ENCODE results near the gene PPP1R26. TPM values are rescaled to one million over a fixed set of nuclear protein-coding genes. Genes with fewer than 3 reads are reported as not detected.
A peak's percentile ranks its signal among the peaks of the same experiment; 100 is the strongest.

Gene PPP1R26
- total and polyA plus RNA-seq, 9 of the 15 experiments (the other 6 are each of a cell fraction or from before 2014, with no cell fraction given), result 0.77 to 26.8 (median 9.3) TPM

- H3K9ac ChIP-seq (ENCODE audit: insufficient read depth in 1 of 2, low read depth in 2 of 2, low read length in 2 of 2), result peak overlapping the region; percentile 92 to 93
- ChIA-PET CTCF (ENCODE audit: low intra/inter-chr PET ratio) (no interaction called here), POLR2A (no interaction called here)
- H3K4me2 ChIP-seq (ENCODE audit: insufficient read depth, low read length), result peak overlapping the region; percentile 88
- peak; percentile 86 for ATAC-seq
- H3K27me3 ChIP-seq (ENCODE audit: control insufficient read depth in 2 of 2, insufficient read depth in 2 of 2, low read length in 2 of 2), result no peaks in the 10 kb centered on the region
- peaks cover 18 to 78% of the 10 kb centered on the region in 2 experiments for H3K4me1 ChIP-seq (replicated peaks in 1 of 2; ENCODE audit: control insufficient read depth in 2 of 2, insufficient read depth in 2 of 2, low read length in 2 of 2)
- intact Hi-C loops (cut with micrococcal nuclease), result loop anchor here (2.0 kb wide), 1 partner anchor 61 kb away; no protein-coding TSS in a partner anchor
- FAIRE-seq, result peak; percentile 37
- H3K9me3 ChIP-seq (replicated peaks; ENCODE audit: control insufficient read depth, insufficient read depth, low read depth, low read length), result no peaks in the 10 kb centered on the region
- peak; percentile 42 to 82 (median 80) for DNase-seq (ENCODE audit: extremely low read depth in 1 of 4, low spot score in 3 of 4)
- H3K79me2 ChIP-seq (ENCODE audit: control insufficient read depth, insufficient read depth, low read length), result peaks cover 41% of the 10 kb centered on the region
- H2AFZ ChIP-seq (ENCODE audit: low read depth, low read length), result peak overlapping the region; percentile 89; the same call in 1 of the 2 replicates
- peaks cover 21% of the 10 kb centered on the region for H4K20me1 ChIP-seq (replicated peaks; ENCODE audit: control insufficient read depth, insufficient read depth, low read length)
- in situ Hi-C loops (cut with MboI), result no loop called here
- H3K27ac ChIP-seq (ENCODE audit: extremely low read depth, low read depth, low read length), result peak overlapping the region; percentile 90
- peak overlapping the region; percentile 78 for H3K4me3 ChIP-seq
- no peaks in the 10 kb centered on the region for H3K9me1 ChIP-seq (ENCODE audit: control insufficient read depth, insufficient read depth, low read length)
- no TSS peak for BruUV-seq (replicated peaks)
- H3K36me3 ChIP-seq (ENCODE audit: control insufficient read depth, insufficient read depth, low read length), result peaks cover 42% of the 10 kb centered on the region
- 12% methylated on average over 30 of the region's 38 CpGs for WGBS (ENCODE audit: insufficient coverage, low coverage, missing lambda C conversion rate)
- TF ChIP-seq GABPB1 (CRISPR knock-in tag; IDR thresholded peaks at IDR 0.05) (0 out of 2 replicates have a peak, but pooled peaks have one; percentile 1), ZNF395 (CRISPR knock-in tag; IDR thresholded peaks at IDR 0.05) (0 out of 2 replicates have a peak, but pooled peaks have one; percentile 34), TARDBP (IDR thresholded peaks at IDR 0.05) (no peak), U2AF1 (optimal IDR thresholded peaks at IDR 0.05; ENCODE audit: low read depth, low read length) (no peak), NFYB (IDR thresholded peaks at IDR 0.05; ENCODE audit: extremely low read depth, insufficient read length) (no peak), ILF3 (IDR thresholded peaks at IDR 0.05; ENCODE audit: borderline replicate concordance) (no peak), RBFOX2 (IDR thresholded peaks at IDR 0.05; ENCODE audit: low read depth, low read length) (peak; percentile 37), PCBP1 (IDR thresholded peaks at IDR 0.05; ENCODE audit: low read depth, low read length, poor library complexity, severe bottlenecking) (peak; percentile 18), FOXA3 (CRISPR knock-in tag; conservative IDR thresholded peaks at IDR 0.05 in 1 of 2, IDR thresholded peaks at IDR 0.05 in 1 of 2) (peak in 1 of 2 experiments; percentile 2; a peak in 1 of 4 replicates), ZC3H4 (CRISPR knock-in tag; IDR thresholded peaks at IDR 0.05; ENCODE audit: borderline replicate concordance) (no peak), RHOXF2B (CRISPR knock-in tag; conservative IDR thresholded peaks at IDR 0.05) (no peak), USF2 (CRISPR knock-in tag; IDR thresholded peaks at IDR 0.05) (no peak), CHD2 (IDR thresholded peaks at IDR 0.05; ENCODE audit: low read depth, low read length) (no peak), YY1 (IDR thresholded peaks at IDR 0.05; ENCODE audit: borderline replicate concordance in 1 of 3, control insufficient read depth in 1 of 3, extremely low read depth in 1 of 3, insufficient read depth in 3 of 3, insufficient read length in 1 of 3, insufficient replicate concordance in 2 of 3, low read depth in 1 of 3, low read length in 2 of 3) (peak in 1 of 3 experiments; percentile 35), POLR2A (conservative IDR thresholded peaks at IDR 0.05) (no peak), CHD1 (IDR thresholded peaks at IDR 0.05; ENCODE audit: low read length) (peak; percentile 34), MTA3 (IDR thresholded peaks at IDR 0.05; ENCODE audit: borderline replicate concordance) (no peak; the same call in 1 of the 2 replicates), POLR2B (IDR thresholded peaks at IDR 0.05; ENCODE audit: low read depth, partially characterized antibody) (no peak), EP300 (IDR thresholded peaks at IDR 0.05; ENCODE audit: low read length) (no peak)
Measured at GRCh38 chr9:135501261-135502167, 21.9 kb downstream of the PPP1R26 start.

All from K562 (cell line).